K562 (cell line): ENCODE measurements around the gene ENTREP3. TPM values are rescaled to one million over a fixed set of nuclear protein-coding genes. Genes with fewer than 3 reads are reported as not detected.
A peak's percentile ranks its signal among the peaks of the same experiment; 100 is the strongest.

Experiments used
- FIP1L1 ChIP-seq: fragments of 200-400 bp; formaldehyde crosslinking; IDR thresholded peaks from 2 replicates; pipeline ENCODE4 v1.6.1; 2018; ENCODE audit warnings: mild to moderate bottlenecking, low read depth, low read length; ENCODE audit not compliant: poor library complexity, severe bottlenecking
- FOS ChIP-seq: IDR thresholded peaks from 3 replicates; pipeline ENCODE4 v1.6.1; 2011; ENCODE audit not compliant: insufficient read length; ENCODE audit errors: extremely low read depth
- FUS ChIP-seq: fragments of 200-400 bp; formaldehyde crosslinking; optimal IDR thresholded peaks from 2 replicates; pipeline ENCODE3; 2017; ENCODE audit warnings: low read depth, low read length
- HNRNPK ChIP-seq: fragments of 200-400 bp; formaldehyde crosslinking; IDR thresholded peaks from one replicate; pipeline ENCODE4 v1.6.1; 2018; ENCODE audit warnings: mild to moderate bottlenecking, low read depth, low read length; ENCODE audit not compliant: poor library complexity, severe bottlenecking
- MAZ ChIP-seq, 2 experiments: fragments of 450-650 bp in 1 of 2; sonication (generic) in 1 of 2; formaldehyde crosslinking; IDR thresholded peaks in 1 of 2; conservative IDR thresholded peaks in 1 of 2; 2 replicates each; pipeline versions ENCODE4 v1.4.0 to v1.5.0; 2020; ENCODE audit warnings: mild to moderate bottlenecking in 1 of 2, missing genetic modification reagents in 1 of 2
- PRDM10 ChIP-seq: fragments of 450-650 bp; IDR thresholded peaks from 2 replicates; pipeline ENCODE4 v1.6.1; 2018; ENCODE audit not compliant: partially characterized antibody
- RB1 ChIP-seq: fragments of 450-650 bp; IDR thresholded peaks from 2 replicates; pipeline ENCODE4 v1.6.1; 2017; ENCODE audit warnings: low read depth, mild to moderate bottlenecking
- ZNF449 ChIP-seq: fragments of 250-450 bp; sonication (Bioruptor Pico); IDR thresholded peaks from 2 replicates; pipeline ENCODE4 v1.8.0; 2022; ENCODE audit warnings: moderate library complexity, mild to moderate bottlenecking, inconsistent platforms
- polyA plus RNA-seq, 8 experiments: library from polyadenylated mRNA; depleted of rRNA in 4 of 8; stranded (reverse) in 5 of 8; unstranded in 3 of 8; fragments of >200 nt; fragmentation: Nextera tagmentation in 2 of 8; fragmentation: Illumina TruSeq in 1 of 8; extraction: Ambion mirVana in 2 of 8; extraction: Trizol in 1 of 8; gene quantifications; 2 replicates each; pipeline versions ENCODE4 v1.2.1 to v1.2.3, GENCODE V29; 2011 to 2014; ENCODE audit warnings: inconsistent platforms in 1 of 8, missing spikeins in 1 of 8
- total RNA-seq, 7 experiments: library from RNA; depleted of rRNA in 6 of 7; stranded (reverse); fragments of >200 nt in 6 of 7; fragmentation: Illumina TruSeq in 2 of 7; extraction: Trizol in 2 of 7; gene quantifications; 2 replicates each; pipeline versions ENCODE4 v1.2.1 to v1.2.3, GENCODE V29; 2011 to 2021; ENCODE audit warnings: low replicate concordance in 1 of 7
- TF ChIP-seq, protein P1 (sequence below): fragments of 250-450 bp; sonication (Bioruptor Pico); IDR thresholded peaks from 2 replicates; pipeline ENCODE4 v1.4.0; 2020; ENCODE audit warnings: mild to moderate bottlenecking, moderate library complexity, borderline replicate concordance

Gene ENTREP3
- total and polyA plus RNA-seq, 9 of the 15 experiments (the other 6 are each of a cell fraction or from before 2014, with no cell fraction given): 1.9 to 41.8 (median 5.9) TPM

GRCh38 chr1:155219592-155220031, 35.7 kb downstream of the ENTREP3 start (continued):
- TF ChIP-seq PRDM10 (no peak), FUS (no peak), MAZ (CRISPR knock-in tag; conservative IDR thresholded peaks at IDR 0.05 in 1 of 2, IDR thresholded peaks at IDR 0.05 in 1 of 2) (no peak), HNRNPK (no peak), ZNF449 (no peak), FIP1L1 (no peak), FOS (peak; percentile 61), RB1 (no peak)
- TF ChIP-seq, protein P1, sequence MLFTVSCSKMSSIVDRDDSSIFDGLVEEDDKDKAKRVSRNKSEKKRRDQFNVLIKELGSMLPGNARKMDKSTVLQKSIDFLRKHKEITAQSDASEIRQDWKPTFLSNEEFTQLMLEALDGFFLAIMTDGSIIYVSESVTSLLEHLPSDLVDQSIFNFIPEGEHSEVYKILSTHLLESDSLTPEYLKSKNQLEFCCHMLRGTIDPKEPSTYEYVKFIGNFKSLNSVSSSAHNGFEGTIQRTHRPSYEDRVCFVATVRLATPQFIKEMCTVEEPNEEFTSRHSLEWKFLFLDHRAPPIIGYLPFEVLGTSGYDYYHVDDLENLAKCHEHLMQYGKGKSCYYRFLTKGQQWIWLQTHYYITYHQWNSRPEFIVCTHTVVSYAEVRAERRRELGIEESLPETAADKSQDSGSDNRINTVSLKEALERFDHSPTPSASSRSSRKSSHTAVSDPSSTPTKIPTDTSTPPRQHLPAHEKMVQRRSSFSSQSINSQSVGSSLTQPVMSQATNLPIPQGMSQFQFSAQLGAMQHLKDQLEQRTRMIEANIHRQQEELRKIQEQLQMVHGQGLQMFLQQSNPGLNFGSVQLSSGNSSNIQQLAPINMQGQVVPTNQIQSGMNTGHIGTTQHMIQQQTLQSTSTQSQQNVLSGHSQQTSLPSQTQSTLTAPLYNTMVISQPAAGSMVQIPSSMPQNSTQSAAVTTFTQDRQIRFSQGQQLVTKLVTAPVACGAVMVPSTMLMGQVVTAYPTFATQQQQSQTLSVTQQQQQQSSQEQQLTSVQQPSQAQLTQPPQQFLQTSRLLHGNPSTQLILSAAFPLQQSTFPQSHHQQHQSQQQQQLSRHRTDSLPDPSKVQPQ (CRISPR knock-in tag): no peak
